ENCODE data around the gene HAAO.
A peak's percentile ranks its signal among the peaks of the same experiment; 100 is the strongest.

Gene HAAO

DNA sequence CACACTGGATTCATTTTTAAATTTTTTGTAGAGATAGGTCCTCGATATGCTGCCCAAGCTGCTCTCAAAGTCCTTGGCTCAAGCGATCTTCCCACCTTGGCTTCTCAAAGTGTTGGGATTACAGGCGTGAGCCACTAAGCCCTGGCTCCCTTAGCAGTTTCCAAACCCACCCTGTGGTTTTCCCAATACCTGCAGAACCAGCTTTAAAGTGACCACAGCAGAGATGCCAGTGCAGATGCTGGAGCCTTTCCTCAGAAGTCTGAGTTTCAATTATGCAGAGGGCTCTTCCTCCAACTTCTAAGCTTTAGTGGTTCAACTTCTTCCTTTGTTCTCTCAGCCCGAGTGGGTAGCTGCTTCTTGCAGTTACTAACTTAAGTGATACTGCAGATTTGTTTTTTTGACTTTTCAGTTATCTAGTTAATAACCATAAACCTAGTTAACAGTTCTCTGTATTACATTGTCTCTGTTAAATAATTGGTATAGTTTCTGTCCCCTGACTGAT is 8.1 kb upstream of the HAAO start:
- Histone ChIP-seq H3K9me3 (ENCODE audit: insufficient read depth, low read depth, low read length) (no peaks in the 10 kb centered on the region), H3K36me3 (ENCODE audit: insufficient read depth, low read depth, low read length) (no peaks in the 10 kb centered on the region), H3K4me3 (ENCODE audit: low read length) (no peak overlapping the region), H3K4me1 (ENCODE audit: insufficient read depth, low read length) (no peaks in the 10 kb centered on the region), H3K9ac (ENCODE audit: low read depth, low read length) (no peak overlapping the region), H3K27ac (ENCODE audit: low read length) (no peak overlapping the region), H3K27me3 (ENCODE audit: insufficient read depth, low read length) (no peaks in the 10 kb centered on the region)

DNA sequence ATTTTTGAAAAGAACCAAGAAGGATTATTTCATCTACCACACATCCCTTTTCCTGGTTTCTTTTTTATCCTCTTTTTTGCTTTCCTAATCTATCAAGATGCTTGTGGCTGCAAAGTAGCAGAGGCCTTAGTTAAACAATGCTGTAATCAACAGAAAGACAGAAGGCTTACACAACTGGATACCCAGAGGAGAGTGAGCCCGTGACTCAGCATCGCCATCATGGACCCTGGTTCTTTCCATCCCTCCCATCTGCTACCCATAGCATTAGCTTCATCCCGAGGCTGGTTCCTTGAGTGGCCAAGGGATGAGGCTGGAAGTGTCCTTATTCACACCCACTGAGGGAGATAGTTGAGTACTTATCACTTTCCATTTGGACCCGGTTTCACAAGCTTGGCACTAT is 7.5 kb upstream of the HAAO start:
- Histone ChIP-seq H3K4me3 (ENCODE audit: low read length) (no peak overlapping the region), H3K27me3 (ENCODE audit: insufficient read depth, low read length) (no peaks in the 10 kb centered on the region), H3K9me3 (ENCODE audit: insufficient read depth, low read depth, low read length) (no peaks in the 10 kb centered on the region), H3K27ac (ENCODE audit: low read length) (no peak overlapping the region), H3K36me3 (ENCODE audit: insufficient read depth, low read depth, low read length) (no peaks in the 10 kb centered on the region), H3K4me1 (ENCODE audit: insufficient read depth, low read length) (no peaks in the 10 kb centered on the region; the same call in 1 of the 2 replicates), H3K9ac (ENCODE audit: low read depth, low read length) (no peak overlapping the region)

DNA sequence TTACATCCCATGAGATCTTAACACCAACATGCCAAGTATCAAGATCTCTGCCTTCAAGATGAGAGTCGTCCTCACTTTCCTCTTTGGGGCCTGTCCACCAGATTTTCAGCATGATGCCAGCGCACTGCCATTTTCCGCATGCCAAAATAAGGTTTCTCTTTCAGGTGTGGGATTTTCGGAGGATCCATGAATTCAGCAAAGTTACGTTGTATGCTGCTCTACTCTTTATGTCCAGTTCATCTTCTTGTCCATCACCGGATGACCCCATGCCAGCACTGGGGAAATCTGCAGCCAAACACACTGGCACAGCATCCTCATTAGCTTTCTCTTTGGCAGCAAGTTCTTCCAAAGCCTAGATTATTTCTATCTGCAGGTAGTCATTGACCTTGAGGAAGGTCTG is 4.9 kb upstream of the HAAO start:
- no peak overlapping the region for H3K9ac ChIP-seq (ENCODE audit: low read depth, low read length)
- H3K27me3 ChIP-seq (ENCODE audit: insufficient read depth, low read length): peaks cover 16% of the 10 kb centered on the region; the same call in 1 of the 2 replicates
- H3K4me1 ChIP-seq (ENCODE audit: insufficient read depth, low read length): peaks cover 7% of the 10 kb centered on the region; the same call in 1 of the 2 replicates
- H3K36me3 ChIP-seq (ENCODE audit: insufficient read depth, low read depth, low read length): no peaks in the 10 kb centered on the region
- H3K4me3 ChIP-seq (ENCODE audit: low read length): no peak overlapping the region
- no peaks in the 10 kb centered on the region for H3K9me3 ChIP-seq (ENCODE audit: insufficient read depth, low read depth, low read length)
- H3K27ac ChIP-seq (ENCODE audit: low read length): no peak overlapping the region

DNA sequence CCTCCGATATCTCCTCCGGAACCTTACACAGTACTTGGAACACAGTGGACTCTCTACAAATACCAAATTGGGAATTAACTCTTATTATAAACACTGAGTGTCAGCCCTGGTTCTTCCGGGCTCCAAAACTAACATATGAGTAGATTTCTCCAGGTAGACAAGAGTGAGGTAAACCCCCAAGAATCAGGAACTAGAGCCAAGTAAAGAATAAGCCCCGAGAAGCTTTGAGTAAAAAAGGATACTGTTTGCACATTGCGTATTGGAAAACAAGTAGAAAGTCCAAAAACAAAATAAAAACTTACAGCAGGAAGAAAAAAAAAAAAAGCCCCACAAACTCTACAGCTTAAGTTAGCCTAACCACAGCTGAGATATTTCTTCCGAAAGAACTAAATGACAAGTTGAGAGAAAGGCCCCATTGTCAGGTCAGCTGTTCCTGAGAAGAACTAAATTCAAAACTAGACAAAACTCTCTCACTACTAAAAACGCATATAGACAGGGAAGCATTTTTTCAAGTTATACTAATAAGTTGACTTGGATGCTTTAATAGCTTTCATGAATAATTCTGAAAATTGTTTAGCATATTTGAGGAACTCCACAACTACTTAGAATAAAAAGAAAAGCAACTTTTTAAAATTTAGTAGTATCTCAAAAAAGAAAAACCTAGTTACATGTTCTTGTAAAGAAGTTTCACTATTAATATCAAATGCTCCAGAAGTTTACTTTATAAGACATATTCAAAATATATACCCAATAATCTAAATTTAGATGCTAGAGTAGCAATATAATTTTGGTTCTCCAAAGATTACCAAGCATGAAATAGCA is 4.3 kb upstream of the HAAO start:
- H3K9me3 ChIP-seq (ENCODE audit: insufficient read depth, low read depth, low read length): no peaks in the 10 kb centered on the region
- H3K4me3 ChIP-seq (ENCODE audit: low read length): no peak overlapping the region
- peaks cover 11% of the 10 kb centered on the region; the same call in 1 of the 2 replicates for H3K4me1 ChIP-seq (ENCODE audit: insufficient read depth, low read length)
- H3K27ac ChIP-seq (ENCODE audit: low read length): no peak overlapping the region
- peaks cover 22% of the 10 kb centered on the region for H3K27me3 ChIP-seq (ENCODE audit: insufficient read depth, low read length)
- H3K36me3 ChIP-seq (ENCODE audit: insufficient read depth, low read depth, low read length): no peaks in the 10 kb centered on the region
- no peak overlapping the region for H3K9ac ChIP-seq (ENCODE audit: low read depth, low read length)

DNA sequence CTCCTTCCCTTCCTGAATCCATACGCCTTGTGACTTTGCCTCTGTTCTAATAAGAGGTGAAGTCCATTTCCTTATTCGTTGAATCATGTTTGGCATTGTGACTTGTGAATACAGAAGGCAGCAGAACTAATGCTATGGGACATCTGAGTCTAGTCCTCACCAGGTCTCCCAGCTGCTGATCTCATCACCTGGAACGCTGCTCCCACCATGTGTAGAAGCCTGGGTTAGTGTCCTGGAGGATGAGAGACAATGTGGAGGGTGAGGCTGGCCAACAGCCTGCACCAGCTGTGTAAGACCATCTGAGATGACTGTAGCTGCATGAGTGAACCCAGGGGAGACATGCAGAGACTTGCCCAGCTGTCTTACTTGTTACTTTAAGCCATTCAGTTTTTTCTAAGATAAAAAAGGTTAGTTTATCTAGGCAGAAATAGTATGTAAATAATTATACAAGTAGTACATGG is 3.5 kb upstream of the HAAO start:
- H3K9me3 ChIP-seq (ENCODE audit: insufficient read depth, low read depth, low read length): no peaks in the 10 kb centered on the region
- H3K4me3 ChIP-seq (ENCODE audit: low read length): no peak overlapping the region
- no peak overlapping the region for H3K27ac ChIP-seq (ENCODE audit: low read length)
- no peaks in the 10 kb centered on the region for H3K36me3 ChIP-seq (ENCODE audit: insufficient read depth, low read depth, low read length)
- peaks cover 11% of the 10 kb centered on the region; the same call in 1 of the 2 replicates for H3K4me1 ChIP-seq (ENCODE audit: insufficient read depth, low read length)
- H3K9ac ChIP-seq (ENCODE audit: low read depth, low read length): no peak overlapping the region
- peaks cover 30% of the 10 kb centered on the region for H3K27me3 ChIP-seq (ENCODE audit: insufficient read depth, low read length)

DNA sequence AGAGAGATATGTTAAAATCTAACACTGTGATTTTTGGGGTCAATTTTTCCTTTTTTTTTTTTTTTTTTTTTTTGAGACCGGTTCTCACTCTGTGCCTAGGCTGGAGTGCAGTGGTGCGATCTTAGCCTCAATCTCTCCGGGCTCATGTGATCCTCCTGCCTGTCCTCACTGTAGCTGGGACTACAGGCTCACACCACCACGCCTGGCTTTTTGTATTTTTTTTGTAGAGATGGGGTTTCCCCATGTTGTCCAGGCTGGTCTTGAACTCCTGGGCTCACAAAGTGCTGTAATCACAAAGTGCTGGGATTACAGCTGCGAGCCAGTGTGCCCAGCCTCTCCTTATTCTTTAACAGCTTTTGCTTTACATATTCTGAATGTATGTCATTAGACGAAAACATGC is 2.9 kb upstream of the HAAO start:
- Histone ChIP-seq H3K36me3 (ENCODE audit: insufficient read depth, low read depth, low read length) (no peaks in the 10 kb centered on the region), H3K4me3 (ENCODE audit: low read length) (no peak overlapping the region), H3K9me3 (ENCODE audit: insufficient read depth, low read depth, low read length) (no peaks in the 10 kb centered on the region), H3K9ac (ENCODE audit: low read depth, low read length) (no peak overlapping the region), H3K27ac (ENCODE audit: low read length) (no peak overlapping the region), H3K4me1 (ENCODE audit: insufficient read depth, low read length) (peaks cover 11% of the 10 kb centered on the region; the same call in 1 of the 2 replicates), H3K27me3 (ENCODE audit: insufficient read depth, low read length) (peaks cover 32% of the 10 kb centered on the region)

DNA sequence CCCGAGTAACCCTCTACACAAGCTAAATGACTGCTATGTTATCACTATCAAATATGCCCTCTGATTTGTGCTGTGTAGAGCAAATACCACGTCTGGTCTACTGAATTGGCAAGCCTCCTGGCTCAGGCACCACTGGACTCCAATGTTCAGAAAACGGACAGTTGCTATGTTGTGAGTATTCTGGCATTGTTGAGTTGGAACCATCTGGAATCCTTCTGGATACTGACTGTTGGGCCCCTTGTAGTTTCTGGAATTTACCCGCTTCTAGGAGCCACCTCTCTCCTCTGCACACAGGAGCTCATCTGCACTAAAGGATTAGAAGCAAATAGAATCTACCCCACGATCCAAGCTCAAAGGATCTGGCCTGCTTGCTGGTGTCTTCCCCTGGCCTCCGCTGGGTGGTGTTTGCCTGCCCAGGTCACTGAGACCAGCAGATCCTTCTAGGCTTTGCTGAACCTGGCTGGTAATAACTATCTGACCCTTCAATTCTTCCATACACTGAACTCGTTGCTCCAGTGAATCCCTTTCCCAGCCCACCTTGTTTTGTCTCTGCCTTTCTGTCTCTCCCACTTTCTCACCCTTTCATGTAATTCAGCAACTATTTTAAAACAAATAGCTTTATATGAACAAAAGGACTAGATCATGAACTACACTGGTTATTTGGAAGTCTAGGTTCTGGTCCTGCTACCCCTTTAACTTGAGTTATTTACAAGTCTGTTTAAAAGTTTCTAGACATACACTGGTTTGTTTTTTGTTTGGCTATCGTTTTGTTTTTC is 2.1 kb upstream of the HAAO start:
- peaks cover 32% of the 10 kb centered on the region for H3K27me3 ChIP-seq (ENCODE audit: insufficient read depth, low read length)
- peaks cover 11% of the 10 kb centered on the region; the same call in 1 of the 2 replicates for H3K4me1 ChIP-seq (ENCODE audit: insufficient read depth, low read length)
- no peak overlapping the region for H3K9ac ChIP-seq (ENCODE audit: low read depth, low read length)
- no peaks in the 10 kb centered on the region for H3K36me3 ChIP-seq (ENCODE audit: insufficient read depth, low read depth, low read length)
- H3K27ac ChIP-seq (ENCODE audit: low read length): no peak overlapping the region
- H3K4me3 ChIP-seq (ENCODE audit: low read length): no peak overlapping the region
- no peaks in the 10 kb centered on the region for H3K9me3 ChIP-seq (ENCODE audit: insufficient read depth, low read depth, low read length)

DNA sequence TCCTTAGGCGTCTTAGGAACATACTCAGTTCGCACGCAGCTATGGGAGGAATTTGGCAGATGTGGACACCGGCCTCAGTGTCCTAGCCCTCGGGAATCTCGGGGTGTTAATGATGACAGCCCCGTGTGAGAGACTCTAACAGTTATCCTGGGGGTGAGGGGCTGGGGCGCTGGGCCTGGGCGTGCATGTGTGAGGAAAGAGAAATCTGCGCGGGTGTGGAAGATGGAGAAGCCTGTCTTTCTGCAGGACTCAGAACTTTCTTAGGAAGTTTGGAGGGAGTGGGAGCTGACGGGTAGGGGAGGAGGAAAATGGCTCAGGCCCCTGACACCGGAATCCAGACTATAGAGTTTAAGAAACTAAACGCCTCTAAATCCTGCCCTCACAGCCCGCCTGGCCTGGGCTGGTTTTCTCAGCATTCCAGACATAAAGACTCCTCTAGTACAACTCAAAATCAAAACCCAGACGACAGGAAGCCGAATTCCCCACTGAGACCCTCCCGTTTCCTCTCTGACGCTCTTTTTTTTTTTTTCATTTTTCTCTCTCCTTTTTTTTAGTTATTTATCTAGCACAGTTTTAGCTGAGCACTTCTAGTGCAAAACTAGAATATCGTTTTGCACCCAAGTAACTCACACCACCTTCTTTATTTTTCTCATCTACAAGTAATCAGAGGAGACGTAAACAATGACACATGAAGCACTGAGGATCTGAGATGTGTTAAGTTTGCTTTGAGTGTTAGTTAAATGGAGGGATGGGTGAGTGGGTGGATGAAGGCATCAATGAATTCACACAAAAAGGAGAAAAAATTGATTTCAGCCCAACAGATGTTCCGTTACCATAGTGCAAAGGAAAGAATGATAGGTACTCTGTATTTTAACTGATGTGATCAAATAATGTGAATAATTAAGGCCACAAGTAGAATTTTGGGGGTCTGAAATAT is 1.2 kb upstream of the HAAO start:
- Histone ChIP-seq H3K27ac (ENCODE audit: low read length) (no peak overlapping the region), H3K4me1 (ENCODE audit: insufficient read depth, low read length) (peaks cover 11% of the 10 kb centered on the region; the same call in 1 of the 2 replicates), H3K36me3 (ENCODE audit: insufficient read depth, low read depth, low read length) (no peaks in the 10 kb centered on the region), H3K27me3 (ENCODE audit: insufficient read depth, low read length) (peaks cover 32% of the 10 kb centered on the region), H3K4me3 (ENCODE audit: low read length) (peak overlapping the region; percentile 80), H3K9me3 (ENCODE audit: insufficient read depth, low read depth, low read length) (no peaks in the 10 kb centered on the region), H3K9ac (ENCODE audit: low read depth, low read length) (peak overlapping the region; percentile 78; the same call in 1 of the 2 replicates)

DNA sequence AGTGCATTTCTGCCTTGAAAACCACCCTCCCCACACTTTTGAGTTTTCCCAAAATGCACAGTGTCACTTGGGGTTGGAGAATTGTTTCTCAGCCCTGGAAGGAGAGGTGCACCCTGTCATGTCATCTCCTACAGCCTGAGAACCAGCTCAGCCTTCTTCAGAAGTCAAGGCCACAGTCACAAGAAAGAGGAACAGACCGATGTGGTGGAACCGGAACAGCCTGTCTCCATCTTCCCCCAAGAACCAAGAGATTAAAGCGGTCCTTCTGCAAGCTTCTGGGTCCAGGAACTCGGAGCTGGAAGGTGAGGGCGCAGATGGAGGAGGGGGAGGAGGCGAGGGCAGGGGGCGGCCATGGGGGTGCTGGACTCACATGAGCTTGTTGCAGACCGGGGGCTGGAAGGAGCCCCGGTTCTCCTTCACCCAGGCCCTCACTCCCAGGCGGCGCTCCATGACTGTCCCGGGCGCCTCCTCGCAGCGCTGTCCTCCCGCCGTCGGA is 248 bp downstream of the HAAO start:
- Histone ChIP-seq H3K9me3 (ENCODE audit: insufficient read depth, low read depth, low read length) (no peaks in the 10 kb centered on the region), H3K27ac (ENCODE audit: low read length) (no peak overlapping the region), H3K27me3 (ENCODE audit: insufficient read depth, low read length) (peaks cover 32% of the 10 kb centered on the region), H3K4me1 (ENCODE audit: insufficient read depth, low read length) (peaks cover 11% of the 10 kb centered on the region; the same call in 1 of the 2 replicates), H3K4me3 (ENCODE audit: low read length) (peak overlapping the region; percentile 80), H3K36me3 (ENCODE audit: insufficient read depth, low read depth, low read length) (no peaks in the 10 kb centered on the region), H3K9ac (ENCODE audit: low read depth, low read length) (peak overlapping the region; percentile 78; the same call in 1 of the 2 replicates)

DNA sequence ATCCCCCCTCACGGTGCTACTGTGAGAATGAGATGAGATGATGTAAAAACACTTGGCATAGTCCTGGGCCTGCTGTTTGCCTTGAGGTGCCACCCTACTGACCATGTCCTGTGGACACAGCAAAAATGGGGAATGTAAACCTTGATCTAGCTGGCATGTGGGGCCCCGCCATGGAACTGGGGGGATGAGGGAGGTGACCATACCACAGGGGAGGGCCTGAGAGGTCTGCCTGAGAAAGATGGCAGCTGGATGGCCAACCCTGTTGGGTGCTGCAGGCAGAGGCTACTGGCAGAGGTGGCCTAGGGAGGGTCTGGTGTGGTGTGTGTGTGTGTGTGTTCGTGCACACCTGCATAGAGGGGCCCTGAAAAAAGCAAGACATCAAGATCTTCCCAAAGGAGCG is 777 bp downstream of the HAAO start:
- H3K9me3 ChIP-seq (ENCODE audit: insufficient read depth, low read depth, low read length): no peaks in the 10 kb centered on the region
- no peak overlapping the region for H3K27ac ChIP-seq (ENCODE audit: low read length)
- peaks cover 32% of the 10 kb centered on the region for H3K27me3 ChIP-seq (ENCODE audit: insufficient read depth, low read length)
- peaks cover 11% of the 10 kb centered on the region; the same call in 1 of the 2 replicates for H3K4me1 ChIP-seq (ENCODE audit: insufficient read depth, low read length)
- peak overlapping the region; percentile 80; the same call in 1 of the 2 replicates for H3K4me3 ChIP-seq (ENCODE audit: low read length)
- no peaks in the 10 kb centered on the region for H3K36me3 ChIP-seq (ENCODE audit: insufficient read depth, low read depth, low read length)
- peak overlapping the region; percentile 78; the same call in 1 of the 2 replicates for H3K9ac ChIP-seq (ENCODE audit: low read depth, low read length)
